Gastroesophageal sphincter (tissue), 4 donors: ENCODE data around the gene PAX5. TPM values are rescaled to one million over a fixed set of nuclear protein-coding genes. Genes with fewer than 3 reads are reported as not detected.

Source experiments
- ATAC-seq: fragments of 150-250 bp; one replicate; pipeline ENCODE4 v1.9.1; 2016; ENCODE audit warnings: mild to moderate bottlenecking, moderate library complexity
- H3K27ac ChIP-seq, 4 donors: fragments of 200-600 bp; sonication (generic) in 3 of 4; 1 replicate in 3 of 4; 2 replicates in 1 of 4; pipeline ENCODE4 v1.5.1; 2016 to 2019
- H3K27me3 ChIP-seq: fragments of 200-600 bp; sonication (generic); one replicate; pipeline ENCODE4 v1.5.1; 2019
- H3K36me3 ChIP-seq, 2 donors: fragments of 200-600 bp; sonication (generic); one replicate each; pipeline ENCODE4 v1.5.1; 2019; ENCODE audit warnings: control low read depth in 1 of 2
- H3K4me1 ChIP-seq, 3 donors: fragments of 200-600 bp; sonication (generic); 1 replicate in 2 of 3; 2 replicates in 1 of 3; pipeline ENCODE4 v1.5.1; 2016 to 2019; ENCODE audit warnings: control low read depth in 2 of 3
- H3K4me3 ChIP-seq, 2 donors: fragments of 200-600 bp; sonication (generic); one replicate each; pipeline ENCODE4 v1.5.1; 2019; ENCODE audit warnings: mild to moderate bottlenecking in 1 of 2, moderate library complexity in 1 of 2
- H3K9me3 ChIP-seq, 3 donors: fragments of 200-600 bp; sonication (generic); one replicate each; pipeline ENCODE4 v1.5.1; 2017 to 2019; ENCODE audit warnings: control low read depth in 2 of 3
- CTCF ChIP-seq, 4 experiments: fragments of 200-600 bp in 2 of 4; fragments of 450-650 bp in 2 of 4; sonication (generic) in 1 of 4; IDR thresholded peaks; one replicate each; pipeline ENCODE4 v1.5.1; 2017 to 2019; ENCODE audit warnings: antibody characterized with exemption in 4 of 4, mild to moderate bottlenecking in 2 of 4, moderate library complexity in 2 of 4
- EP300 ChIP-seq: sonication (generic); formaldehyde crosslinking; IDR thresholded peaks from one replicate; pipeline ENCODE4 v1.6.1; 2017; ENCODE audit warnings: antibody characterized with exemption, mild to moderate bottlenecking
- POLR2A ChIP-seq, 2 donors: fragments of 450-650 bp; IDR thresholded peaks; one replicate each; pipeline ENCODE4 v1.6.1; 2017; ENCODE audit warnings: antibody characterized with exemption in 2 of 2, mild to moderate bottlenecking in 2 of 2, moderate library complexity in 1 of 2
- POLR2AphosphoS5 ChIP-seq: sonication (generic); formaldehyde crosslinking; IDR thresholded peaks from one replicate; pipeline ENCODE4 v1.6.1; 2017; ENCODE audit warnings: antibody characterized with exemption
- WGBS, 2 donors: methylation state at CpG; one replicate each; pipeline ENCODE4 v1.1.5; 2018; ENCODE audit warnings: low coverage in 1 of 2; 5-methylcytosine and 5-hydroxymethylcytosine counted together
- total RNA-seq, 4 donors: library from RNA; depleted of rRNA; stranded (reverse); fragments of >200 nt; gene quantifications; one replicate each; pipeline ENCODE4 v1.1.0, GENCODE V29; 2016

Gene PAX5
- total RNA-seq, 4 donors from 2014 or later = under 0.01 TPM; not detected in 3

GRCh38 chr9:37029776-37030610 lies 4.1 kb downstream of the PAX5 start:
- WGBS, 2 donors = 3% methylated on average over 8 of the region's 53 CpGs; no CpG with 5 or more reads in 1 of the 2 donors
- H3K27me3 ChIP-seq = peaks cover 100% of the 10 kb centered on the region
- H3K9me3 ChIP-seq = peaks cover 0 to 7% (median 0%) of the 10 kb centered on the region in 3 donors
- no peak overlapping the region for H3K4me3 ChIP-seq
- peaks cover 0 to 65% (median 38%) of the 10 kb centered on the region in 3 donors for H3K4me1 ChIP-seq
- ATAC-seq = no peak
- no peak overlapping the region for H3K27ac ChIP-seq
- TF ChIP-seq EP300 (no peak), POLR2AphosphoS5 (no peak), POLR2A (IDR thresholded peaks at IDR 0.05) (no peak)
- H3K36me3 ChIP-seq = no peaks in the 10 kb centered on the region

DNA sequence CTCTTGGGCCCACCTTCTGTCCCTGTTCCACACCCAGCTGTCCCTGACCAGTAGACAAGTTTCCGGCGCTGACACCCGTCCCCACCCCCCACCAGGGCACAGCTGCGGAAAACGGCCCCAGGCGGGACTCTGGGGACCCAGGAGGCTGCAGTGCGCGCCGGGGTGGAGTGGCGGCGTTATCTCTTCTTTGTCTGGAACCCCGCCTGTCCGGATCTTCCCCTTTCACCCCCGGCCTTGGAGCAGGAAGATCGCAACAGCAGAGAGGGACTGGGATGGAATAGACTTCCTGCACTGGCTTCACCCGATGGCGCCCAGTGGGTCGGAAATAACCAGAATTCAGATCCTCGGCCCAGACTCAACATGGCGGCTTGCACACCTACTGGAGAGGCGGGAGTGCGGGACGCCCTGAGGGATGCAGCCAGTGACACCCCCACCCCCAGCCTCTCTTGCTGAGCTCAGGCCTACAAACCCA lies 4.7 kb downstream of the PAX5 start:
- peaks cover 100% of the 10 kb centered on the region for H3K27me3 ChIP-seq
- H3K4me3 ChIP-seq = no peak overlapping the region
- H3K27ac ChIP-seq = no peak overlapping the region
- peaks cover 0 to 62% (median 36%) of the 10 kb centered on the region in 3 donors for H3K4me1 ChIP-seq
- WGBS, 2 donors = 0% methylated on average over 6 of the region's 23 CpGs; no CpG with 5 or more reads in 1 of the 2 donors
- H3K36me3 ChIP-seq = no peaks in the 10 kb centered on the region
- no peak for ATAC-seq
- TF ChIP-seq POLR2AphosphoS5 = no peak
- TF ChIP-seq POLR2A (IDR thresholded peaks at IDR 0.05) = no peak
- no peak for TF ChIP-seq EP300
- TF ChIP-seq CTCF (IDR thresholded peaks at IDR 0.05) = no peak
- H3K9me3 ChIP-seq = peaks cover 0 to 7% (median 0%) of the 10 kb centered on the region in 3 donors

DNA sequence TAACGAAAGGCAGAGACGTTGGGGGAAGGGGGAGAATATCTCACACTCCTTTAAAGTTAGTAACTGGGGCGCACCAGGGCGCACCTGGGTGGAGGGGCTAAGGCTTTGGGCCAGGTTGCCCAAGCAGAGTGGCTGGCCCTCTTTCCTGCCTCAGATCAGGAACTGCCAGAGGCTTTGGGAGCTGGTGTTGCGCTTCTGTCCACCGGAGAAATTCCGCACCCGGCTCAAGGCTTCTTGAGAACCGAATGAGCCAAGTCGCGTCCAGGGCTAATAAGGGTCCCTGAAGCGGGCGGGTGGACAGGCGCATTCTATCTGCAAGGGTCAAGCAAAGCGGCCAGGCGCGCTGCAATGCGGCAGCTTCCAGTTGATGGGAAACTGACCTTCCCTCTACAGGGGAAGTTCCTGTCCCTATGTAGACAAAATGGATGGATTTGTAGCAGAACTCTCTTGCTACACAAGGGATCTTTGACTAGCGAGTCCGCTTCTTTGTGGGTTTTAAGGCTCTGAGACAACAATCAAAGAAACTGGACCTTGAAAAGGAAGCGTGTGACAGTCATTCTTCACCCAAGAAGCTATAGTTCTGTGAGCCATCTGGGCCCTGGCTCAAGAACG lies 5.5 kb downstream of the PAX5 start:
- Histone ChIP-seq H3K27me3 (peaks cover 100% of the 10 kb centered on the region), H3K27ac (no peak overlapping the region), H3K4me1 (peaks cover 0 to 56% (median 33%) of the 10 kb centered on the region in 3 donors), H3K9me3 (peaks cover 0 to 7% (median 0%) of the 10 kb centered on the region in 3 donors), H3K36me3 (no peaks in the 10 kb centered on the region), H3K4me3 (no peak overlapping the region)
- no peak for ATAC-seq
- TF ChIP-seq CTCF (IDR thresholded peaks at IDR 0.05) = no peak
- TF ChIP-seq POLR2A (IDR thresholded peaks at IDR 0.05) = no peak
- no peak for TF ChIP-seq POLR2AphosphoS5
- TF ChIP-seq EP300 = no peak
- 11% methylated on average over 8 of the region's 22 CpGs; no CpG with 5 or more reads in 1 of the 2 donors for WGBS, 2 donors

GRCh38 chr9:37027582-37028419 lies 6.3 kb downstream of the PAX5 start:
- Histone ChIP-seq H3K27me3 (peaks cover 100% of the 10 kb centered on the region), H3K4me3 (peak overlapping the region in 1 of 2 donors; percentile 44)
- ATAC-seq = peak; percentile 74

More at GRCh38 chr9:37027582-37028419, 6.3 kb downstream of the PAX5 start:
- Histone ChIP-seq H3K27ac (no peak overlapping the region), H3K36me3 (no peaks in the 10 kb centered on the region), H3K9me3 (peaks cover 0 to 7% (median 0%) of the 10 kb centered on the region in 3 donors), H3K4me1 (peaks cover 0 to 56% (median 33%) of the 10 kb centered on the region in 3 donors)
- 4 to 7% methylated on average over 7 to 12 of the region's 58 CpGs for WGBS, 2 donors
- TF ChIP-seq CTCF (IDR thresholded peaks at IDR 0.05) (no peak), POLR2A (IDR thresholded peaks at IDR 0.05) (no peak), EP300 (no peak), POLR2AphosphoS5 (peak; percentile 17)
